Hematopoietic multipotent progenitor cell (in vitro differentiated cells): ENCODE data around the gene TM2D3. TPM values are rescaled to one million over a fixed set of nuclear protein-coding genes. Genes with fewer than 3 reads are reported as not detected.

Experiments used
- DNase-seq, 3 donors: peaks; one replicate each; pipeline ENCODE4 v3.0.0-alpha.2; 2011 to 2015; ENCODE audit warnings: low read depth in 2 of 3, low spot score in 2 of 3
- small RNA-seq: library from RNA; depleted of rRNA; stranded (forward); fragments of <200 nt; gene quantifications from one replicate; pipeline ENCODE3, GENCODE V24; 2012
- total RNA-seq: library from RNA; depleted of rRNA; stranded (reverse); fragments of >200 nt; gene quantifications from one replicate; pipeline ENCODE4 v1.2.3, GENCODE V29; 2012

TM2D3 gene
- total RNA-seq, 1 donor = 45.0 TPM

DNA sequence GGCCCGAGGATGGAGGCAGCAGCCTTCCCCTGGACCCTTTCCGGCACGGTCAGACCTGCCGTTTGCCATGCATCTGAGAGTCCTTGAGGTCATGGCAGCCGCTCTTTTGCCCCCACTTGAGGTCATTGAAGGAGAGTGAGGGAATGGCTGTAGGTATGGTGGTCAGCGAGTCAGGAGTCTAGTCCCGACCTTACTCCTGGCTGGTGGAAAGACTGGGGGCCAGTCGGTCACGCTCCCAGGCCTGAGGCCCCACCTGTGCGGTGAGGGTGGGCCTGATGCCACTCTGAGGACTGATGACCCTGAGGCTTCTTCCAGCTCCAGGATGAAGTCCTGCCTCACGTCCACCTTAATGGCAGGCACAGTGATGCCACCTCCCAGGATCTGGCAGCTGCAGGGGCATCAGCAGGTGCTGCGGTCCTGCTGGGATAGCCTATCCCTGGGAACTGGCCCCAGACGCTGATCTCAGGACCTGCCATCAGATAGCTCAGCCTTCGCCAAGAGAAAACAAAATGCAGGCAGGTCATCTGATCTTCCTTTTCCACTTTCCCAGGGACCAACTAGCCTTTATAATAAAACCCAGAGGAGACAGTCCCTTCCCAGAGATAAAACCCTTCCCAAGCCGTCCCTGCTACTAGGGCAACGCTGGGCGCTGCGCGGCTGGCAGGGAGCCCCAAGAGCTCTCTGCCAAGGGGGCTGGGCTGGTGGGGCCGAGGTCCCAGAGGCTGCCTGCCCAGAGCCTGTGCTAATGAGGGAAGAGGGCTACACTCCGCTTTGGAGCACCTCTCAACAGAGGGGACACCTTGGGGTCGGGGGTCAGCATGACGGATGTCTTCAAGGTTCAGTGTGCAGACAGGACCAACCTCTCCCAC, 42.2 kb downstream of the TM2D3 start:
- no peak for DNase-seq

DNA sequence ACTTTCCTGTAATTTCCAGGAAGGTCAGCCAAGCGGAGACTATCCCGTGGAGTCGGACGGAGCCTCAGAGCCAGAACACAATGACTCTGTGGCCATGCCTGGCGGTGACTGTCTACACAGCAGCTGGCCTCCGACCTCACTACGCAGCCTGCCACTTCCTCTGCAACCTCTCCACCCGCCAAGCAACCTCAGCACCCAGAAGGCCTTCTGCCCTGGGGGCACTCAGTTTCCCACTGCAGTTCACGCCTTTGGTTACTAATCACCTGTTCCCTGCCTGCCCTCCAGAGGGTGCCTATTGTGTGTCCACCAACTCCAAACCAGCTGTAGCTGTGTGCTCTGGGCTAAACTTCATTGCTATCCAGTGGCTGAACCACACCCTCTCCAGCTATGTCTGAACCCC, 44.0 kb downstream of the TM2D3 start:
- DNase-seq = no peak

DNA sequence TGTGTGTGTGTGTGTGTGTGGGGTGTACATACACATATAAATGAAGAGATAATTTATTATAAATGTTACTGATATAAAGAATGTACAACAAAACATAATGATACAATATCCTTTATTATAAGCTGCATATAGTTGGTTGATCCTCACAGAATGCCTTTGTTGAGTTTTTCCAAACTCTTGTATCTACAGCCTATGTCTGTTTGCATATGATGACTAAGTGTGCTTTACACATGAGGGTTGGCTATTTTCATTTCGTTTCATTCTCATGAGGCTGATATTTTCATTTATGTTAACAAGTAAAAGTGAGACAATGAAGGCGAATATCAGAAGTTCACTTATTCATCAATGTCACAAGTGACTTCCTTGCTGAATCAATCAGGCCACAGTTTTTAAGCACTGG, 45.1 kb downstream of the TM2D3 start:
- DNase-seq = no peak

DNA sequence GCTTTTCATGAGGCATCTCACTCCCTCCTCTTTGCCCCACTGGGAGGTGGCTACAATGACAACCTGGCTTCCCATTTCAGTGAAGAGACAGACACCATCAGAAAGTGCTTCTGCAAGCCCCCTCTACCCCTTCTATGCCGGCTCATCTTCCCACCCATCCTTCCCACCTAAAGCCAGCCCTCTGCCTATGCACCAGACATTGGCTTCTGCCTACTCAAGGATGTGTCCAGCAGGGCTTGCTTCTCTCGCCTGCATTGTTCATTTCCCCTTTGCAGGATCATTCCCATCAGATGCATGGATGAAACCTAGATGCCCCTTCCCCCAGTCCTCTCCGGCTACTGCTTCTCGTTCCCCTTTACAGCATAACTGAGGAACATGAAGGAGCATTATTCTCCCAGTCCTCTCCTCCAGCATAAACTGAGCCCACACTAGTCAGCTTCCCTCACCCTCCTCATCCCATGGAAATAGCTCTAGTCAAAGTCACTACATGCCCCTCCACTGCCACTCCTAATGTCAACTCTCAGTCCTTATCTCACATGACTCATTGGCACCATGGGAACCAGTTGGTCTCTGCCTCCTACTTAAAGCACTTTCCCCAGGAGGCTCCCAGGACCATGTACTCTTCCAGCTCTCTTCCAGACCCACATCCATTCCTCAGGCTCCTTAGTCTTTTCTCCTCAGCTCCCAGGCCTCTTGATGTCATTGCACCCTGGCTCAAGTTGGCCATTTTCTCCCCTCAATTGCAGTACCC, 47.9 kb downstream of the TM2D3 start:
- no peak for DNase-seq

DNA sequence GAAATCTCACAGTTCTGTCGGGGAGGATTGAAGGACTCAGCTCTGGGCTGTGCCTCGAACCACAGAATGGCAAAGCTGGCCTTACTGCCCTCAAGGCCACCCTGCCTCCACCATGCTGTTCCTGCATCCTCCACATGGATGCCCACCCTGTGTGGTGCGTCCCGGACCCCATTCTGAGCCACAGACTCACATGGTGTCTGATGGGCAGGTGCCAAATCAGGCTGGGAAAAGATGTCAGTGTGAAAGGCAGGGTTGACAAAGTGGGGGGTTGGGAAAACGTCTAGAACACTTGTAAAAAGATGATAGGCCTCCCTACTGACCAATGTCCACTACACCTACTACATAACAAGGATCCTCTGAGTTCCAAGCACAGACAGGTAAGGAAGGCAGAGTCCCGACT, 49.4 kb downstream of the TM2D3 start:
- no peak for DNase-seq

DNA sequence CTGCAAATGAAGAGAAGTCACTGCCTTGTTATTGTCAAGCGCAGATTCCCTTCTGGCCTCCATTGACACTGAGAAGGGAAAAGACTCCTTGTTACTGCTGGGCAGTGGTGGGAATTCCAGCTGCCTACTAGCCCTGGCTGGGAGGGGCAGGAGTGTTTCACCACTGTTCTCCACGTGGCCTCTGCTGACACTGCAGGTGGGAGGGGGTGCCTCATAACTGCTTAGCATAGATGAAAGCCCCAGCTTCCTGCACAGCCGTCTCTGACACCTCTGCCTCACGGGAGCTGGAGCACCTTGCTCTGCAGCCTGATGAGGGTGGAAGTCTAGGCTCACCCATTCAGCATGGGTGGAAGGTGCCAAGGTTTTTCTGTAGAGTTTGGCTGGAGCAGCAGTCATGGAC, 52.1 kb downstream of the TM2D3 start:
- no peak for DNase-seq

DNA sequence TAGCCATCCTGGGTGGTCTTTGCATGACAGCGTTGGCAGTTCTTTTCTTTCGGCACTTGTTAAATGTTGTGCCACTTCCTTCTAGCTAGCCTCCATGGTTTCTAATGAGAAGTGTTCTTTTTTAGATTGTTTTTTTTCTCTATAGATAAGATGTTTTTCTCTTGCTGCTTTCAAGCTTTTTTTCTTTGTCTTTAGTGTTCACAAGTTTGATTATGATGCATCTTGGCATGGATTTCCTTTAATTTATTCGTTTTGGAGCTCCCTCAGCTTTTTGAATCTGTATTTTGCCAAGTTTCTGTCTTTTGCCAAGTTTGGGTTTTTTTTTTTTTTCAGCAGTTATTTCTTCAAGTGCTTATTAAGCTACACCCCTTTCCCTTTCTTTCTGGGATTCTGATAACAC, 53.1 kb downstream of the TM2D3 start:
- DNase-seq = no peak

DNA sequence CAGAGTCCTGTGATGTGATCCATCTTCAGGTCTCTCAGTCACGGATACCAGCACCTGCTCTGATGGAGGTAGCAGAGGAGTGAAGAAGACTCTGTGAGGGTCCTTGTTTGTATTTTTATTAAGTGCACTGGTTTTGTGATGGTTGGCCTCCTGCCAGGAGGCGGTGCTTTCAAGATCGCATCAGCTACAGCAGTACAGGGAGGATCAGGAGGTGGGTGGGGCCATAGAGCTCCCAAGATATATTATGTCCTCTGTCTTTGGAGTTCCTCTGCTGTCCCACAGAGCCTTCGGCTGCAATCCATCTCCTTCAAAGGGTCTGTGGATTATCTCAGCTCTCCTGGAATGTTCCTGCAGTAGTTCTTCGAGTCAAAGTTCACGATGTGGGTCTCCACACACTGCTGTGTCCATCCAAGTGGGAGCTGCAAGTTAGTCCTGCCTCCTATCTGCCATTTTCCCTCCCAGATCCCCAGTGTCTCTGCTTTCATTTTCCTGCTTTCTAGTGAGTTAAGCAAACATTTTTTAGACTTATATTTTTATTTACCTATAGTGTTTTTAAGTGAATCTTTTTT, 54.7 kb downstream of the TM2D3 start:
- DNase-seq = no peak

DNA sequence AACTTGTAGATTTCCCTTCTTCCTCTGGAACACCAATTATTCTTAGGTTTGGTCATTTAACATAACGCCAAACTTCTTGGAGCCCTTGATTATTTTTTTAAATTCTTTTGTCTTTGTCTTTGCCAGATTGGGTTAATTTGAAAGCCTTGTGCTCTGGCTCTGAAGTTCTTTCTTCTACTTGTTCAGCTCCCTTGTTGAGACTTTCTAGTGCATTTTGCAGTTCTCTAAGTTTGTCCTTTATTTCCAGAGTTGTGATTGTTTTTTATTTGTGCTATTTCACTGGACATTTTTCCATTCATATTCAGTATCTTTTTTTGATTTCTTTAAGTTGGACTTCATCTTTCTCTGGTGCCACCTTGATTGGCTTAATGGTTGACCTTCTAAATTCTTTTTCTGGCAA, 55.5 kb downstream of the TM2D3 start:
- no peak for DNase-seq

Small RNAs within 50 kb of the gene (small RNA-seq; reads per million reads assigned to genes)
- not detected for gene RNU6-807P

Other genes with a start within 250 kb of the TM2D3 start
- gene PCSK6, start 162.7 kb downstream of the TM2D3 start, total RNA-seq = 0.54 TPM
- gene TARS3, start 72.1 kb upstream of the TM2D3 start, total RNA-seq = 9.7 TPM
- gene OR4F6, start 151.1 kb upstream of the TM2D3 start, total RNA-seq = not detected
- under 0.01 TPM for gene OR4F15, start 159.8 kb upstream of the TM2D3 start, total RNA-seq